Heart left ventricle (tissue), 16 donors: ENCODE measurements around the gene SULT1C4. TPM values are rescaled to one million over a fixed set of nuclear protein-coding genes. Genes with fewer than 3 reads are reported as not detected.

ENCODE experiments used
- ATAC-seq, 4 donors: fragments of 200-7000 bp; cut with Tn5 transposase; one replicate each; pipeline ENCODE4 v1.9.1; 2020 to 2022; ENCODE audit warnings: moderate library complexity in 4 of 4, mild to moderate bottlenecking in 3 of 4, moderate number of reproducible peaks in 1 of 4
- DNase-seq, 5 donors: peaks; one replicate each; pipeline ENCODE4 v3.0.0-alpha.2; 2020
- H3K27ac ChIP-seq, 12 donors: fragments of 200-600 bp; sonication (generic) in 4 of 12; one replicate each; pipeline versions ENCODE4 v1.5.0 to v1.8.0; 2016 to 2022; ENCODE audit warnings: mild to moderate bottlenecking in 2 of 12
- H3K27me3 ChIP-seq, 9 donors: fragments of 200-600 bp; sonication (generic) in 2 of 9; one replicate each; pipeline versions ENCODE4 v1.5.1 to v1.8.0; 2016 to 2022; ENCODE audit warnings: mild to moderate bottlenecking in 3 of 9
- H3K36me3 ChIP-seq, 9 donors: fragments of 200-600 bp; sonication (generic) in 2 of 9; one replicate each; pipeline versions ENCODE4 v1.5.0 to v1.8.0; 2018 to 2022; ENCODE audit warnings: mild to moderate bottlenecking in 2 of 9
- H3K4me1 ChIP-seq, 12 donors: fragments of 200-600 bp; sonication (generic) in 4 of 12; one replicate each; pipeline versions ENCODE4 v1.5.0 to v1.8.0; 2016 to 2022; ENCODE audit warnings: mild to moderate bottlenecking in 3 of 12
- H3K4me3 ChIP-seq, 12 donors: fragments of 200-600 bp; sonication (generic) in 4 of 12; one replicate each; pipeline versions ENCODE4 v1.5.0 to v1.8.0; 2017 to 2022; ENCODE audit warnings: mild to moderate bottlenecking in 9 of 12, moderate library complexity in 4 of 12
- H3K9me3 ChIP-seq, 12 donors: fragments of 200-600 bp; sonication (generic) in 4 of 12; one replicate each; pipeline versions ENCODE4 v1.5.0 to v1.8.0; 2016 to 2022; ENCODE audit warnings: mild to moderate bottlenecking in 1 of 12
- CTCF ChIP-seq, 12 donors: fragments of 200-600 bp; sonication (generic) in 4 of 12; IDR thresholded peaks; one replicate each; pipeline versions ENCODE4 v1.5.0 to v1.8.0; 2018 to 2022; ENCODE audit warnings: antibody characterized with exemption in 12 of 12, mild to moderate bottlenecking in 5 of 12
- POLR2A ChIP-seq, 2 donors: fragments of 450-650 bp; IDR thresholded peaks; one replicate each; pipeline ENCODE4 v1.6.1; 2017; ENCODE audit warnings: antibody characterized with exemption in 2 of 2, mild to moderate bottlenecking in 2 of 2, moderate library complexity in 2 of 2
- WGBS, 4 donors: extraction: QIAGEN DNeasy Blood & Tissue Kit in 2 of 4; methylation state at CpG; one replicate each; pipeline versions ENCODE4 v1.1.5 to v1.1.7; 2013 to 2018; 5-methylcytosine and 5-hydroxymethylcytosine counted together
- intact Hi-C, 10 donors: fragments of 100-400 bp; cut with DNase I; formaldehyde crosslinking; loops; one replicate each; pipeline versions ENCODE4 v1.11.1 to v1.14.2; 2022
- polyA plus RNA-seq, 2 donors: library from polyadenylated mRNA; stranded (reverse); fragments of 200-250 nt; gene quantifications; one replicate each; pipeline ENCODE4 v1.2.3, GENCODE V29; 2013
- total RNA-seq, 9 donors: library from RNA; depleted of rRNA in 2 of 9; stranded (reverse); fragments of >200 nt in 2 of 9; fragmentation: NEBNext Ultra II Directional in 3 of 9; extraction: Animal tissue kit (Norgen Biotek cat#: 25700) in 3 of 9; gene quantifications; one replicate each; pipeline versions ENCODE4 v1.1.0 to v1.2.4, GENCODE V29; 2016 to 2023
- donor health status: ischemic (EF 13 %, LVEDD 7.1; RV severe dilation, severe dysfunction).
- donor health status: healthy with polysubstance abuse.
- donor health status: DM: no; HTN: yes; CAD: no.
- donor health status: DM: no; HTN: no; CAD: no.
- donor health status: ischemic (EF 25% LVEDD 6.9; RV normal size, moderate dysfunction).
- donor health status: ischemic (EF 25% LVEDD 5.7; RV mildly dilated, moderate dysfunction).
- donor health status: healthy.
- donor health status: DM: yes; HTN: yes; CAD: no.
- donor health status: ischemic (EF 35%, LVEDD 5.7; RV mildly dilated, moderate dysfunction).
- donor health status: nonischemic (EF 11% LVEDD 7.7; RV severe dilation, severe dysfunction).
- donor health status: DM: yes; HTN: yes; CAD: no.
- donor health status: PGD.
- donor health status: ischemic (EF 29% LVEDD 5.4; RV normal size, mild dysfunction).
- donor health status: nonischemic (EF 23%, LVEDD 6.1; RV moderate dilation, normal function).

The SULT1C4 gene
- total and polyA plus RNA-seq, 11 donors = 0.95 to 5.5 (median 3.9) TPM

- Histone ChIP-seq H3K4me1 (no peaks in the 10 kb centered on the region), H3K27me3 (peaks cover 0 to 12% (median 0%) of the 10 kb centered on the region in 9 donors), H3K9me3 (no peaks in the 10 kb centered on the region), H3K36me3 (no peaks in the 10 kb centered on the region), H3K4me3 (no peak overlapping the region), H3K27ac (no peak overlapping the region)
- ATAC-seq (no peak), DNase-seq (no peak)
- intact Hi-C loops = loop anchor here in 2 of 10 donors (5.0 to 10.0 kb wide), 2 partner anchors 235 to 238 kb away; no protein-coding TSS in a partner anchor
- TF ChIP-seq CTCF (IDR thresholded peaks at IDR 0.05) = no peak
- TF ChIP-seq POLR2A (IDR thresholded peaks at IDR 0.05) = no peak
- 66 to 77% (median 67%) methylated on average over 3 of the region's 3 CpGs for WGBS, 4 donors
Measured at GRCh38 chr2:108346827-108347226, 30.9 kb upstream of the SULT1C4 start.

GRCh38 chr2:108347786-108348185 is 30.0 kb upstream of the SULT1C4 start:
- TF ChIP-seq CTCF (IDR thresholded peaks at IDR 0.05) = no peak
- TF ChIP-seq POLR2A (IDR thresholded peaks at IDR 0.05) = no peak
- Histone ChIP-seq H3K27me3 (peaks cover 0 to 12% (median 0%) of the 10 kb centered on the region in 9 donors), H3K36me3 (no peaks in the 10 kb centered on the region), H3K4me1 (no peaks in the 10 kb centered on the region), H3K4me3 (no peak overlapping the region), H3K27ac (no peak overlapping the region), H3K9me3 (no peaks in the 10 kb centered on the region)
- ATAC-seq (no peak), DNase-seq (no peak)
- 68 to 82% (median 72%) methylated on average over 3 of the region's 3 CpGs for WGBS, 4 donors
- intact Hi-C loops = loop anchor here in 2 of 10 donors (5.0 to 10.0 kb wide), 2 partner anchors 235 to 237 kb away; no protein-coding TSS in a partner anchor

GRCh38 chr2:108348816-108349570 is 28.8 kb upstream of the SULT1C4 start:
- intact Hi-C loops = loop anchor here in 2 of 10 donors (5.0 to 10.0 kb wide), 2 partner anchors 233 to 236 kb away; no protein-coding TSS in a partner anchor
- TF ChIP-seq POLR2A (IDR thresholded peaks at IDR 0.05) (no peak), CTCF (IDR thresholded peaks at IDR 0.05) (no peak)
- ATAC-seq (no peak), DNase-seq (no peak)
- 82 to 88% (median 88%) methylated on average over 5 of the region's 5 CpGs for WGBS, 4 donors
- no peaks in the 10 kb centered on the region for H3K4me1 ChIP-seq
- H3K4me3 ChIP-seq = no peak overlapping the region
- H3K27me3 ChIP-seq = peaks cover 0 to 12% (median 0%) of the 10 kb centered on the region in 9 donors
- H3K27ac ChIP-seq = no peak overlapping the region
- no peaks in the 10 kb centered on the region for H3K9me3 ChIP-seq
- H3K36me3 ChIP-seq = no peaks in the 10 kb centered on the region

- WGBS, 4 donors = 70 to 85% (median 82%) methylated on average over 2 of the region's 2 CpGs
Measured at GRCh38 chr2:108349571-108349928, 28.2 kb upstream of the SULT1C4 start.

More at GRCh38 chr2:108349571-108349928, 28.2 kb upstream of the SULT1C4 start:
- no peak overlapping the region for H3K4me3 ChIP-seq
- TF ChIP-seq CTCF (IDR thresholded peaks at IDR 0.05) (no peak), POLR2A (IDR thresholded peaks at IDR 0.05) (no peak)
- no peaks in the 10 kb centered on the region for H3K4me1 ChIP-seq
- DNase-seq (no peak), ATAC-seq (no peak)
- peaks cover 0 to 12% (median 0%) of the 10 kb centered on the region in 9 donors for H3K27me3 ChIP-seq
- no peaks in the 10 kb centered on the region for H3K9me3 ChIP-seq
- intact Hi-C loops = loop anchor here in 2 of 10 donors (5.0 to 10.0 kb wide), 2 partner anchors 233 to 235 kb away; no protein-coding TSS in a partner anchor
- H3K36me3 ChIP-seq = no peaks in the 10 kb centered on the region
- no peak overlapping the region for H3K27ac ChIP-seq
